HG03354 (cell line): ENCODE results near the gene DNMBP.

Experiments
- ATAC-seq: cut with Tn5 transposase; IDR thresholded peaks from one replicate; pipeline ENCODE4 v1.9.1; 2021; ENCODE audit warnings: mild to moderate bottlenecking; ENCODE audit not compliant: unreplicated experiment, poor library complexity, severe bottlenecking

Gene DNMBP, protein sequence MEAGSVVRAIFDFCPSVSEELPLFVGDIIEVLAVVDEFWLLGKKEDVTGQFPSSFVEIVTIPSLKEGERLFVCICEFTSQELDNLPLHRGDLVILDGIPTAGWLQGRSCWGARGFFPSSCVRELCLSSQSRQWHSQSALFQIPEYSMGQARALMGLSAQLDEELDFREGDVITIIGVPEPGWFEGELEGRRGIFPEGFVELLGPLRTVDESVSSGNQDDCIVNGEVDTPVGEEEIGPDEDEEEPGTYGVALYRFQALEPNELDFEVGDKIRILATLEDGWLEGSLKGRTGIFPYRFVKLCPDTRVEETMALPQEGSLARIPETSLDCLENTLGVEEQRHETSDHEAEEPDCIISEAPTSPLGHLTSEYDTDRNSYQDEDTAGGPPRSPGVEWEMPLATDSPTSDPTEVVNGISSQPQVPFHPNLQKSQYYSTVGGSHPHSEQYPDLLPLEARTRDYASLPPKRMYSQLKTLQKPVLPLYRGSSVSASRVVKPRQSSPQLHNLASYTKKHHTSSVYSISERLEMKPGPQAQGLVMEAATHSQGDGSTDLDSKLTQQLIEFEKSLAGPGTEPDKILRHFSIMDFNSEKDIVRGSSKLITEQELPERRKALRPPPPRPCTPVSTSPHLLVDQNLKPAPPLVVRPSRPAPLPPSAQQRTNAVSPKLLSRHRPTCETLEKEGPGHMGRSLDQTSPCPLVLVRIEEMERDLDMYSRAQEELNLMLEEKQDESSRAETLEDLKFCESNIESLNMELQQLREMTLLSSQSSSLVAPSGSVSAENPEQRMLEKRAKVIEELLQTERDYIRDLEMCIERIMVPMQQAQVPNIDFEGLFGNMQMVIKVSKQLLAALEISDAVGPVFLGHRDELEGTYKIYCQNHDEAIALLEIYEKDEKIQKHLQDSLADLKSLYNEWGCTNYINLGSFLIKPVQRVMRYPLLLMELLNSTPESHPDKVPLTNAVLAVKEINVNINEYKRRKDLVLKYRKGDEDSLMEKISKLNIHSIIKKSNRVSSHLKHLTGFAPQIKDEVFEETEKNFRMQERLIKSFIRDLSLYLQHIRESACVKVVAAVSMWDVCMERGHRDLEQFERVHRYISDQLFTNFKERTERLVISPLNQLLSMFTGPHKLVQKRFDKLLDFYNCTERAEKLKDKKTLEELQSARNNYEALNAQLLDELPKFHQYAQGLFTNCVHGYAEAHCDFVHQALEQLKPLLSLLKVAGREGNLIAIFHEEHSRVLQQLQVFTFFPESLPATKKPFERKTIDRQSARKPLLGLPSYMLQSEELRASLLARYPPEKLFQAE (N-terminal part only)

DNA sequence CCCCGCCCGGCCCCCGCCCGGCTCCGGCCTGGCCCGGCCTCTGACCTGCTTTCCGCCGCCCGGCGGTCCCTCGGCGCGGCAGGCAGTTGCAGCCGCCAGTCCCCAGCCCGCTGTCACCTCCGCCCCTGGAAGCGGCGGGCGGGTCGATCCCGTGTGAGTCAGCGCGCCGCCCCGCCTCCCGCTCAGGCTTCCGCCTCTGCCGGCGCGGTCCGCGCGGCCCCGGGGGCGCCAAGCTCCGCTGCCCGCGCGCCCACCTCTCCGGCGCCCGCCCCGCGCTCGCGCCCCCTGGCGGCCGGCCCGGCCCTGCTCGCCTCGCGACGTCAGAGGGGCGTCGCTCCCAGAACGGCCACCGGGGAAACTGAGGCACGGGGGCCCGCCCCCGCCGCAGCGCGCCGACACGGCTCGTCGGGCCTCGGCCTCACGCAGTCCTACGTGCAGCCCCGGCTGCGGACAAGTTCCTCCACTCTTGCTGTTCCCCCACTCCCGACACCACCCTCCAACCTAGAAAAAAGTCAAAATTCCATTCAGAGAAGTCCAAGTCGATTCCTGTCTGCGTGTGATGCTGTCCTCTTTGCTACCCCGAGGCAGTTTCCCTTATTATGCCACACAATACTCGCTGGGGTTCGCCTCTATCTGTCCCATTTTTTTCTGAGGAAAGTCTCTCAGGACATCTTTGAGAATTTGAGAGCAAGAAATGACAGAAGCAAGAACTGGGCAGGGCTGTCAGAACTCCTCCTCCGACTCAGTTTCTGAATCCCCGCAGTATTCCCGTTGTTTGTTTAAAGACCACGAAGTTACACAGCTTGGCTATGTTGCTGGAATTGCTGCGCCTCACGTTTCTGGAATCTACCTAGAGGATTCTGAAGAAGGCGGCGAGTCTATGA lies at the start of gene DNMBP:
TSS of gene DNMBP (minus strand) at position 155 of the 884 bp plus-strand sequence. CDS start 37,823 bp downstream, outside the sequence.
- ATAC-seq = peak; percentile 76

DNA sequence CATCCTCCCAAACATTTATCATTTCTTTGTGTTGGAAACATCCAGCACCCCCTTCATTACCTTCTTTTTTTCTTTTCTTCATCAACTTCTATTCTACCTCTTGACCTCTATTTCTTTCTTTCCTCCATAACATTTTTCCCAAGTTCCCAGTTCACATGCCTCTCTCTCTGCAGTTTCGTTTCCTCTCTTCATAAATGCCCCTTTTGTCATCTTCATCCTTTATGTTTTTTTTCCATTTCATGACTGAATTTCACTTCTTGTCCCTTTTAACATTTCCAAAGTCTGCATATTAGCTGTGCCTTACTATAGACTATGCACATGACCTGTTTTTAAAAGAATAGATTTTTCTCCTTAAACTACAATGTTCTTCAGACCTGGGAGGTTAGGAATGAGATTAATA lies 48.2 kb upstream of the DNMBP start:
- ATAC-seq = no peak

DNA sequence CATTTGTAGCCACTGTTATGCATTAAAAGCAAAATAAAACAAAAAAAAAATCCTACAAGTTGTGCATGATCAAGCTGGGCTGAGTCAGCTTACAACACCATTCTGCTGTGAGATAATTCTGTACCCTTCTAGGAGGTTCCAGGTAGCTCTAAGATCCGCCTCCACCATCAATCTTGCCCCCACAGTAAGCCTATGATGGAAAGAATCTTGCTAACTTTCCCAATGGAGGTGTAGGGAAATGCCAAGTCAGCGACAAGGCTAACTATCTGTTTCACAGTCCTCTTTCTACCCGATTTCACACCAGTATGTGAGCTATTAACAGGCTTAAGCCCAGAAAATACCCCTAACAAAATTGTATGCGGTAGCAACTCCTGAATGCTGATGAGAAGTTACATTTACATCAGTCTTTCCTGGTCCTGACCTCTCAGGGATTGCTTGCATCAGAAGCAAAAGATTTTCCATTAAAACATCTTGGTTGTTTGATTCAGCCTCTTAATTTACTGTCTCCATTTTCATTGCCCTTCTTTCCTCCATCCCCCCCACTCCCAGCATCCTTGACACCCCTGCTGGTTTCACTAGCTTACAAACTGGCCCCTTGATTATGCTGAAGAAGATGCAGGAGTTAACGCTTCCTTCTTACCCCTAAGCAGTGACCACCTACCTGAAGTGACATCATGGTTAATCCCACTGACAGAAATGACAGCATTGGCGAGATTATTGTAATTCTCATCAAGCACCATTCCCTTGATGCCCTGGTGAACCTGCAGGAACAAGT lies 44.1 kb upstream of the DNMBP start:
- ATAC-seq = no peak

DNA sequence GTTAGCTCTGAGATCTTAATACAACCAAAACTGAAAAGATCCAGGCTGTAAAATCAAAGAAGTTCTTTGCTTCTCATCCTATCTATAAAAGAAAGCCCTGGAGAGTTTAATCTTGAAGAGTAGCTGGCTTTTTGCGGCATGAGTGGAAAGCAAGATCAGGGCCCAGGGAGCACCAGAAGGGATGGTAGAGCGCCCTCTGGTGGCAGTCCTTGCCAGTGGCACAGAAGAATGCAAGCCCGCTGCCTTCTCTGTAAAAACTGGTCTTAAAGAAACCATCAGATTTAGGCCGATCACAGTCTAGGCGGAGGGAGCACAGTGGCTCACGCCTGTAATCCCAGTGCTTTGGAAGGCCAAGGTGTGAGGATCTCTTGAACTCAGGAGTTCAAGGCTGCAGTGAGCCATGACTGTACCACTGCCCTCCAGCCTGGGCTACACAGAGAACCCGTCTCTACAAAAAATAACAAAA lies 36.3 kb upstream of the DNMBP start:
- peak; percentile 75 for ATAC-seq

DNA sequence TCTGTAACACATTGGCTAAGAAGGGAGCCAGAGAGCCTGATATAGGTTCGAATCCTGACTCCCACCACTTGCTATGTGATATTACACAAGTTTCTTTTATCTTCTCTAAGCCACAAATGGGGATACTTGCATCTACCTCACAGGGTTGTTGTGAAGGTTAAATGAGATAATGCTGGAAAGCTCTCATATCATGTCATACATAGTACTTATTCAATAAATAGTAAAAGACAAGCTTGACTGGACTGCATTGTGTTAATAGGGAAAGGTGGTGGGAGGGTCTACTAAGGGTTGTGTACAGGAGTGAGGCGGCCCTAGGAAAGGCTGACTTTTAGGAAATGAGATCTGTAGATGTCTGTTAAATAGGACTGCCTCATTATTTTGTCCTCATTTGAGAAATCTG lies 35.8 kb upstream of the DNMBP start:
- no peak for ATAC-seq

DNA sequence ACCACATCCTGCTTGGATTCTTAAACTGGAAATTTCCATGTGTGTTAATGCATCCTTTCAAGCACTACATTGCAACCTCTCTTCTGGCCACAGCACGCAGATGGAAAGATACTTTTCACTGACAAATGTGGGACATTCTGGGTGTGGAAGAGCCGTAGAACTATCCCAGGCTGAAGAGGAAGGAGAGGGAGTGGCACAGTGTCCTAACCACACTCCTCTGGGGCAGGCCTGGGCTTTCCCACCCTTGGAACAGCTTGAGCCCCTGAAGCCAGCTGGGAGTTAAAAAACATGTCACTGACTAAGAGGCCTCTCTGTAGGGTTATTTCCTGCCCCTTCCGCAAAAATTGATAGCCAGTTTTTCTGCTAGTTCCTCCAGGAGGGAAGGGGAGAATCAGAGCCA lies 34.0 kb upstream of the DNMBP start:
- no peak for ATAC-seq

DNA sequence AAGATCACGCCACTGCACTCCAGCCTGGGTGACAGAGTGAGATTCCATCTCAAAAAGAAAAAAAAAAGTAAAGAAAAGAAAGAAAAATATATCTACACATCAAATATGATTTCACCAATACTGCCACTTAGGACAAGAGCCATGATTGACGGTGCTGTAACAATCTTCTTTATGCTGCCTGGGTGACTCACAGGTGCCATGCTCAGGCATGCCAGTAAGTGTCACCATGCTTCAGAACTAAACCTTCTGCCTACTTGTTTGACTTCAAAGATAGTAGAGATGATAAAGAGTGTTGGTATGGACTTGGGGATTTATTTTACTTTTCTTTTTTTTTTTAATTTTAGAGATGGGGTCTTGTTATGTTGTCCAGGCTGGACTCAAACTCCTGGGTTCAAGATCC lies 33.6 kb upstream of the DNMBP start:
- ATAC-seq = no peak

DNA sequence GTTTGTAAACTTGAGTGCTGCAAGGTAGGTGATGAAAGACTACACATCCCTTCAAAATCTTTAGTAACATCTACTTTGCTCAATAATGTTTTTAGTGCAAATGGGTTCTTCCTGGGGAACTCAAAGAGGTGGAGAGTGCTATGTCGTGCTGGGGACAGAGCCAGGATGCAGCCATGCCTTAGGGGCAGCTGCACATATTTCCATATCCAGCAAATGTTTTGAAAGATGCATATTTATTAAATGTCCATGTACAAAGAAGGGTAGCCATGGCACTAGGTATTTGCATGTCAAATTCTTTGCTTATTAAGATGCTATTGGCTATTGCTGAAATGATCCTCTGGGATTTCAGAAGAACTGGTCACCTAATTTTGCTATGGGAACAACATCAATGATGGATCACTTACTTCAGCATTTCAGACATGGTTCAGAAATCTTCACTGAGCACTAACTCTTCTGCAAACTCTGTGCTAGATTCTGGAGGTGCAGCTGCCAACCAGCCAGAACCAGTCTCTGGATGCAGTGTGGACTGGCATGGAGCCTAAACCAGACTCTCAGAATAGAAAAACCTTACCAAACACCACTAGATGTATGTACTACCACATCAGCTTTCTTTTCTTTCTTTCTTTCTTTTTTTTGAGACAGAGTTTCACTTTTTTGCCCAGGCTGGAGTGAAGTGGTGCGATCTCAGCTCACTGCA lies 31.7 kb upstream of the DNMBP start:
- no peak for ATAC-seq

DNA sequence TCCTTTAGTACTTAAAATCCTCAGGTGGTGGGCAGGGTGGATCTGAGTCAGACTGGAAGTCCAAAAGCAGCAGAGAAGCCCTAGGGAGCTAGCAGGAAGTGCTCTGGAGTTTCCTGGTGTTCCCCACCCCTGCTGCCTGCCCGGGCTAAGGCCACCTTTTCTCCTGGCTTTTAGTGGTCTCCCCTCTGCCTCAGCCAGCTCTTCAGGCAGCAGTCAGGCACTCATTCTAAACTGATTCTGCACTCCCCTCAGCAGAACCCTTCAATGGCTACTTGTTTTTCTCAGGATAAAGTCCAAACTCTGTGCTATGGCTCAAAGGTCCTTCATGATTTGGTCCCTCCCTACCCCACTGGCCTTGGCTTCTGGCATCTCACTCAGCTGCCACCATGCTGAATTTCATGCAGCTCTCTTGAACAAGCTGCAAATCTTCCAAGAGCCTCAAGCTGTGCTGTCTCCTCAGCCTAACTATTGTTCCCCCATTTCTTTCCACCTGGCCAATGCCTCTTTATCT lies 28.9 kb upstream of the DNMBP start:
- ATAC-seq = no peak

DNA sequence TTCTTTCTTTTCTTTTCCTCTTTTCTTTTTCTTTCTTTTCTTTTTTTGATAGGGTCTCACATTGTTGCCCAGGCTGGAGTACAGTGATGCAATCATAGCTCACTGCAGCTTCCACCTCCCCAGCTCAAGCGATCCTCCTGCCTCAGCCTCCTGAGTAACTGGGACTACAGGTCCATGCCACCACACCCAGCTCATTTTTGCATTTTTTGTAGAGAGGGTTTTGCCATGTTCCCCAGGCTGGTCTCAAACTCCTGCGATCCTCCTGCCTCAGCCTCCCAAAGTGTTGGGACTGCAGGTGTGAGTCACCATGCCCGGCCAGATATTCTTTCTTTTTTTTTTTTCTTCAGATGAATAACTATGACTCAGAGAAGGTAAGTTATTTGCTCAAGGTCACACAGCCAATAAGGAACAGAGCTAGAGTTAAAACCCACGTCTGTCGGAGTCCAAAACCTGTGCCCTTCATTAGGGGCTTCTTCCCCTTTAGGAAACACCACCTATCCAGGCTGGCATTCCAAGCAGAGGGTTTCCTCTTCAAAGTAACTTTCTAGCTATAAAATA lies 28.1 kb upstream of the DNMBP start:
- no peak for ATAC-seq

DNA sequence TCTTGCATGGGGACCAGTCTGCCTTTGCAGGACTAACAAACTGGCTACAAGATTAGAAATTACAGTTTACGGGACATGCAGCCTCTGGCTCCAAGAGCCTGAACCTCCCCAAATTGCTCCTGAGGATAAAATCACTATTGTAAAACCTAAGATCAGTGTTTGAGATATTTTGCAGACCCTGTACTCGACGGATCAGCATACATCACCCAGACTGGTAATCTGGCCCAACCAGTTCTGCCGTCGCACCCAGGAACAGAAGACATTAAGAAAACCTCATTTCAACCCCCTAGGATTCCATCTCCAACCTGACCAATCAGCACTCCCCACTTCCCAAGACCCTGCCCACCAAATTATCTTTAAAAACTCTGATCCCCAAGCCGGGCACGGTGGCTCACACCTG lies 27.1 kb upstream of the DNMBP start:
- no peak for ATAC-seq

DNA sequence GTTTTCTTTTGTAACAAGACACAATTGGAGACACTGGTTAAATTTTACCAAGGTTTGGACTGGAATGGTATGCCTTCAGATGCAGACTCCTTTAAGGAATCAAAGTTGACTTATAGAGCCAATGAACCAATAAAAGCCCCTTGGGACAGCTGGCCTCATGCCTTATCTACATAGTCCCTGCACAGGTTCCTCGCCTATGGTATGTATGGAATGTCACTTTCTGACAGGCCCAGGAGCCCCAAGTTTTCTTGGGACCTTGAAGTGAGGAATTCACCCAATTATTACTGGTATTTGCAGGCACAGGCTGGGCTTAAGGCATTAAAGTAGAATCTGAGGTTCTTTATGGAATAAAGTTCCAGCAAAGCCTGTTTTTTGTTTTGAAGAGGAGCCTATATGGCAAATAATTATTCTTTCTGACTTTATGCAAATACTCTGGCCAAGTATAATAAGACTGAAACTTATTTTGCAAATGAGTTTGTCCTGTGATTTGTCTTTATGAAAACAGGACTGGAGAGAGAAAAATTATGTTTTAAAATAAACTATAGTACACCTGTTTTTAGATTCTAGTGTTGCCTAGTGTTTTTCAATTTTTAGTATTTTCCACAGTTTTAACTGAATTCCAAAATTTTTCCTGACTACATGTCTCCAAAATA lies 24.1 kb upstream of the DNMBP start:
- ATAC-seq = no peak

DNA sequence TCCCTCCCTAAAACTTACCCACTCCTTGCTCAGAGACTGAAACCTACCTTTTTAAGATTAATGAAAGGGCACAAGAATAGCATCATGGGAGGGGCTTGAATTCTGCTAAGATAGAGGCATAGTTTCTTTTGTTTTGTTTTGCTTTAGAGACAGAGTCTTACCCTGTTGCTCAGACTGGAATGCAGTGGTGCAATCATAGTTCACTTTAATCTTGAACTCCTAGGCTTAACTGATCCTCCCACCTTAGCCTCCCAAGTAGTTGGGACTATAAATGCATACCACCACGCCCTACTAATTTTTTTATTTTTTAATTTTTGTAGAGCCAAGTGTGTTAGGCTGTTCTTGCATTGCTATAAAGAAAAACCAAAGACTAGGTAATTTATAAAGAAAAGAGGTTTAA lies 17.7 kb upstream of the DNMBP start:
- ATAC-seq = no peak

DNA sequence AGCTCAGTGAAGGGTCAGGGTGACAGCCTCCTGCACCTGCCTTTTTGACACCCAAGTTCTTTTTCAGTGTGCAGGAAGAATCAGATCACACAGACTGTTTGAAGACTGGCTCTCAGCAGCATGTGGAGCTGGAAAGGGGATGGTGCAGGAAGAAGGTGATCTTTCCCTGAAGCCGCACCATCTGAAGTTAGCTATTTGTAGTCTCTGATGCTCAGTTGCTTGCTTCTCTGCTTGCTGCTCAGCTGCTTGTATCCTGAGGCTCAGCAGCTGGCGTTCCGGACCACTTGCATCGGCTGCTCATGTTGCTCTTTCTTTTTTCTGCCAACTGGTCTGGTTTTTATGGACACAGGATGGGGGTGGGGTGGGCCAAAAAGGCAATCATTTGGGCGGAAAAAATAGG lies 15.8 kb upstream of the DNMBP start:
- ATAC-seq = no peak

DNA sequence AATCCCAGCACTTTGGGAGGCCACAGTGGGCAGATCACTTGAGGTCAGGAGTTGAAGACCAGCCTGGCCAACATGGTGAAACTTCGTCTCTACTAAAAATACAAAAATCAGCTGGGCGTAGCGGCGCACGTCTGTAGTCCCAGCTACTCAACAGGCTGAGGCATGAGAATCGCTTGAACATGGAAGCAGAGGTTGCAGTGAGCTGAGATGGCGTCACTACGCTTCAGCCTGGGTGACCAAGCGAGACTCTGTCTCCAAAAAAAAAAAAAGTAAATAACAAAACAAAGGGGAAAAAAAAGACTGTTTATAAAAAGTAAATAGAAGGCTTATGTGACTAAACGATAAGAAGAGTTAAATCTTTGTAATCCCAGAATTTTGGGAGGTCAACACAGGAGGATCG lies 15.0 kb upstream of the DNMBP start:
- ATAC-seq = no peak

DNA sequence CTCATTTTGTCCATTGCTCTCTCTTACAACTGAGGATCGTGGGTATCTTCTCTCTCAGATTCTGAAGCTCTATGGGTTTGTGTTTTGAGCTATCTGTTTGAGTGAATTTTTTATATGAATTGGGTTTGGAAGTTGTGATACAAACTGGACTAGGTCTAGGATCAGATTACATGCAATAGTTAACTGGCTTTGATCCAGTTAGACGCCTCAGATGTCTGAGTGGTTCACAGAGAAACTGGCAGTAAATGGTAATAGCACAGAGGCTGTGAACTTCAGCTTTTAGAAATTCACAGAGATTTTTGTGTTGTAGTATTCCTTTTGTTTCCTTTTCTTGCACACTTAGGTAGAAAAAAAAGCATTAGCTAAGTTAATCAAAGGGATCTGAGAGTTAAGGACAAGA lies 12.7 kb upstream of the DNMBP start:
- no peak for ATAC-seq

DNA sequence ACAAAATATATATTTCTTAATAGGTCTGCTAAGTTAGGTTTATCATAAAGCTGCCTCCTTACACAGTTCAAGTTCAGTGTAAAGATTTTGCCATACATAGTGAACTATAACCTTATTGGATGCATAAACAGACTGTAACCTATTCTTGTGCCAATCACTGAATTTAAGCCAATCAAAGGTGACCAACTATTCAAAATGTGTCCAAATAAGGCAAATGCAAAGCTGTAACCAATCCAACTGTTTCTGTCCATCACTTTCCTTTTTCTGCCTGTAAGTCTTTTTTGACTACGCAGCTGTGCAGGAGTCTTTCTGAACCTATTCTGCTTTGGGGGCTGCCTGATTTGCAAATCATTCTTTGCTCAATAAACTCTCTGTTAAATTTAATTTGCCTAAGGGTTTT lies 11.6 kb upstream of the DNMBP start:
- ATAC-seq = no peak
